ENCODE measurements around the gene DDX5.

DNA sequence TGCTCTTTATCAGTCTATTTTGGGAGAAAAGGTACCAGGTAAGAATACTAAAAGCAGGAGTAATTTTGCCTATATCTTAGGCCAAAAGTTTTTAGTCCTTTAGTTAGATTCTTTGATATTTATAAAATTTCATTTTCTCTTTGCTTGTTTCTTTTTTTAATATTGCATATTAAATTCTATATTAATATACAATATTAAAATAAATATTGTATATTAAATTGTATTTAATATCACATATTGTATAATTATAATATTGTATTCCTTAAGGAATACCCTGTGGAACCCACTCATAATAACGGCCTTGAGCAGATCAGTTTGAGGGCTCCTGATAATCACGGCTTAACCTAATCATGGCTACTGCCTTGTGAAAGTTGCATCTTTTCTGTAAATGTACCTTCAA, 2.6 kb upstream of the DDX5 start:
- TF ChIP-seq CTCF (IDR thresholded peaks at IDR 0.05), result no peak
- no peak for TF ChIP-seq REST (IDR thresholded peaks at IDR 0.05; ENCODE audit: insufficient read depth in 1 of 2, low read depth in 2 of 2, low read length in 1 of 2)
- no peak for TF ChIP-seq TCF7L2 (IDR thresholded peaks at IDR 0.05; ENCODE audit: low read depth, low read length)
